Measurements from ENCODE around the gene FBXL16. TPM values are rescaled to one million over a fixed set of nuclear protein-coding genes. Genes with fewer than 3 reads are reported as not detected.

FBXL16 gene
- total and polyA plus RNA-seq, 2 of the 13 experiments (the other 11 are each of a cell fraction or from before 2014, with no cell fraction given): 0.22 to 2.0 TPM

DNA sequence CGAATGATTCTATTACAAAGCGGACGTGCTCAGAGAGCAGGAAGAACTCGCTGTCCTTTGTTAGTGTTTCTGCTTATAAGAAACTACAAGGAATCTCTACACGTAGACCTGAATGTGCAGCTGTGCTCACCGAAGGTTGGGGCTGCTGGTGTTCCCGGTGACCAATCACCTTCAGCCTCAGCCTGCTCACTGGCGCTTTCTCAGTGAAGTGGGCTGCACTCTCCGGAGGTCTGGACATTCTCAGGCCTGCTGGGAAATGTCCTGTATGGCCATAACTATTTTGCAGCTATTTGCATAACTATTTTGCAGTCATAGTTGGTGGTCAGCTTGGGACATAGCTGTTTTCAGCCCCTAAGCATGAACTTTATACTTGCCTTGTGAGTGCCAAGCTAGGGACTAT, 44.9 kb upstream of the FBXL16 start:
- Histone ChIP-seq H2AFZ (ENCODE audit: low read length) (no peak overlapping the region), H3K27me3 (ENCODE audit: control insufficient read depth in 1 of 2, insufficient read depth in 2 of 2, low read length in 2 of 2) (peaks cover 5 to 43% of the 10 kb centered on the region in 2 experiments), H3K9ac (ENCODE audit: insufficient read depth, low read depth, low read length) (no peak overlapping the region), H4K20me1 (ENCODE audit: insufficient read depth, low read length) (no peaks in the 10 kb centered on the region), H3K36me3 (replicated peaks in 1 of 2; ENCODE audit: control insufficient read depth in 1 of 2, insufficient read depth in 2 of 2, low read length in 2 of 2) (no peaks in the 10 kb centered on the region), H3K9me3 (ENCODE audit: low read length) (no peaks in the 10 kb centered on the region), H3K4me1 (ENCODE audit: insufficient read depth, low read length) (peaks cover 11% of the 10 kb centered on the region), H3K4me3 (replicated peaks in 1 of 3; ENCODE audit: insufficient read depth in 1 of 3, low read depth in 2 of 3, low read length in 3 of 3) (no peak overlapping the region), H3K4me2 (ENCODE audit: low read depth, low read length) (no peak overlapping the region), H3K27ac (ENCODE audit: extremely low read length, insufficient read depth, low read length) (no peak overlapping the region), H3K79me2 (ENCODE audit: insufficient read depth, low read length) (no peaks in the 10 kb centered on the region)
- POLR2A ChIA-PET: interaction anchor here (0.6 kb wide), 1 partner anchor 36 kb away, joined by 3 read pairs; the partner anchor contains the start of gene METRN
- TF ChIP-seq MIXL1 (CRISPR knock-in tag; IDR thresholded peaks at IDR 0.05) (no peak), PHB2 (IDR thresholded peaks at IDR 0.05; ENCODE audit: partially characterized antibody) (no peak), JDP2 (CRISPR knock-in tag; IDR thresholded peaks at IDR 0.05; ENCODE audit: borderline replicate concordance) (no peak), ZNF430 (CRISPR knock-in tag; IDR thresholded peaks at IDR 0.05) (no peak), ZBTB7B (CRISPR knock-in tag; IDR thresholded peaks at IDR 0.05) (no peak), ZNF230 (CRISPR knock-in tag; IDR thresholded peaks at IDR 0.05) (no peak), KLF12 (CRISPR knock-in tag; IDR thresholded peaks at IDR 0.05; ENCODE audit: borderline replicate concordance) (no peak), MAFF (IDR thresholded peaks at IDR 0.05; ENCODE audit: low read depth, low read length) (no peak), ZNF337 (CRISPR knock-in tag; IDR thresholded peaks at IDR 0.05; ENCODE audit: borderline replicate concordance, low read depth) (no peak), ZNF780A (CRISPR knock-in tag; IDR thresholded peaks at IDR 0.05) (no peak), BCL6 (CRISPR knock-in tag; IDR thresholded peaks at IDR 0.05) (no peak), DNMT3B (CRISPR knock-in tag; conservative IDR thresholded peaks at IDR 0.05) (no peak), ZNF720 (CRISPR knock-in tag; IDR thresholded peaks at IDR 0.05) (no peak), KDM4B (CRISPR knock-in tag; IDR thresholded peaks at IDR 0.05) (no peak), GZF1 (CRISPR knock-in tag; IDR thresholded peaks at IDR 0.05) (no peak), HNRNPH1 (optimal IDR thresholded peaks at IDR 0.05; ENCODE audit: low read depth, low read length) (no peak)
- TF ChIP-seq, protein P1, sequence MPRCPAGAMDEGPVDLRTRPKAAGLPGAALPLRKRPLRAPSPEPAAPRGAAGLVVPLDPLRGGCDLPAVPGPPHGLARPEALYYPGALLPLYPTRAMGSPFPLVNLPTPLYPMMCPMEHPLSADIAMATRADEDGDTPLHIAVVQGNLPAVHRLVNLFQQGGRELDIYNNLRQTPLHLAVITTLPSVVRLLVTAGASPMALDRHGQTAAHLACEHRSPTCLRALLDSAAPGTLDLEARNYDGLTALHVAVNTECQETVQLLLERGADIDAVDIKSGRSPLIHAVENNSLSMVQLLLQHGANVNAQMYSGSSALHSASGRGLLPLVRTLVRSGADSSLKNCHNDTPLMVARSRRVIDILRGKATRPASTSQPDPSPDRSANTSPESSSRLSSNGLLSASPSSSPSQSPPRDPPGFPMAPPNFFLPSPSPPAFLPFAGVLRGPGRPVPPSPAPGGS (CRISPR knock-in tag; IDR thresholded peaks at IDR 0.05): no peak
- TF ChIP-seq, protein P2, sequence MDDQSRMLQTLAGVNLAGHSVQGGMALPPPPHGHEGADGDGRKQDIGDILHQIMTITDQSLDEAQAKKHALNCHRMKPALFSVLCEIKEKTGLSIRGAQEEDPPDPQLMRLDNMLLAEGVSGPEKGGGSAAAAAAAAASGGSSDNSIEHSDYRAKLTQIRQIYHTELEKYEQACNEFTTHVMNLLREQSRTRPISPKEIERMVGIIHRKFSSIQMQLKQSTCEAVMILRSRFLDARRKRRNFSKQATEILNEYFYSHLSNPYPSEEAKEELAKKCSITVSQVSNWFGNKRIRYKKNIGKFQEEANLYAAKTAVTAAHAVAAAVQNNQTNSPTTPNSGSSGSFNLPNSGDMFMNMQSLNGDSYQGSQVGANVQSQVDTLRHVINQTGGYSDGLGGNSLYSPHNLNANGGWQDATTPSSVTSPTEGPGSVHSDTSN (CRISPR knock-in tag; IDR thresholded peaks at IDR 0.05; ENCODE audit: borderline replicate concordance): no peak
- TF ChIP-seq, protein P3, sequence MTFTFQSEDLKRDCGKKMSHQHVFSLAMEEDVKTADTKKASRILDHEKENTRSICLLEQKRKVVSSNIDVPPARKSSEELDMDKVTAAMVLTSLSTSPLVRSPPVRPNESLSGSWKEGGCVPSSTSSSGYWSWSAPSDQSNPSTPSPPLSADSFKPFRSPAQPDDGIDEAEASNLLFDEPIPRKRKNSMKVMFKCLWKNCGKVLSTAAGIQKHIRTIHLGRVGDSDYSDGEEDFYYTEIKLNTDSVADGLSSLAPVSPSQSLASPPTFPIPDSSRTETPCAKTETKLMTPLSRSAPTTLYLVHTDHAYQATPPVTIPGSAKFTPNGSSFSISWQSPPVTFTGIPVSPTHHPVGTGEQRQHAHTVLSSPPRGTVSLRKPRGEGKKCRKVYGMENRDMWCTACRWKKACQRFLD (CRISPR knock-in tag; IDR thresholded peaks at IDR 0.05; ENCODE audit: borderline replicate concordance): no peak
- TF ChIP-seq, protein P4, sequence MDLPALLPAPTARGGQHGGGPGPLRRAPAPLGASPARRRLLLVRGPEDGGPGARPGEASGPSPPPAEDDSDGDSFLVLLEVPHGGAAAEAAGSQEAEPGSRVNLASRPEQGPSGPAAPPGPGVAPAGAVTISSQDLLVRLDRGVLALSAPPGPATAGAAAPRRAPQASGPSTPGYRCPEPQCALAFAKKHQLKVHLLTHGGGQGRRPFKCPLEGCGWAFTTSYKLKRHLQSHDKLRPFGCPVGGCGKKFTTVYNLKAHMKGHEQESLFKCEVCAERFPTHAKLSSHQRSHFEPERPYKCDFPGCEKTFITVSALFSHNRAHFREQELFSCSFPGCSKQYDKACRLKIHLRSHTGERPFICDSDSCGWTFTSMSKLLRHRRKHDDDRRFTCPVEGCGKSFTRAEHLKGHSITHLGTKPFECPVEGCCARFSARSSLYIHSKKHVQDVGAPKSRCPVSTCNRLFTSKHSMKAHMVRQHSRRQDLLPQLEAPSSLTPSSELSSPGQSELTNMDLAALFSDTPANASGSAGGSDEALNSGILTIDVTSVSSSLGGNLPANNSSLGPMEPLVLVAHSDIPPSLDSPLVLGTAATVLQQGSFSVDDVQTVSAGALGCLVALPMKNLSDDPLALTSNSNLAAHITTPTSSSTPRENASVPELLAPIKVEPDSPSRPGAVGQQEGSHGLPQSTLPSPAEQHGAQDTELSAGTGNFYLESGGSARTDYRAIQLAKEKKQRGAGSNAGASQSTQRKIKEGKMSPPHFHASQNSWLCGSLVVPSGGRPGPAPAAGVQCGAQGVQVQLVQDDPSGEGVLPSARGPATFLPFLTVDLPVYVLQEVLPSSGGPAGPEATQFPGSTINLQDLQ (CRISPR knock-in tag; IDR thresholded peaks at IDR 0.05): no peak
- no peak for ATAC-seq
- FAIRE-seq: no peak
- no TSS peak for BruUV-seq (replicated peaks)
- DNase-seq (ENCODE audit: low spot score): no peak
- intact Hi-C loops (cut with micrococcal nuclease; ENCODE audit: unreplicated experiment) (no loop called here), in situ Hi-C loops (cut with HindIII; ENCODE audit: extremely low pct_ligation_motif_present, low pct_unique_long_range_greater_than_20kb) (no loop called here)
- CTCF ChIA-PET (ENCODE audit: low intra/inter-chr PET ratio, low total read pairs): no interaction called here
- WGBS (ENCODE audit: low lambda C conversion rate): 61% methylated on average over 6 of the region's 9 CpGs
